ENCODE data around the gene XPA.
A peak's percentile ranks its signal among the peaks of the same experiment; 100 is the strongest.
"Not testable (repeated sequence)": the region's sequence is repeated elsewhere in the genome, so short reads cannot be mapped to it uniquely, and the experiment has no call there.

XPA gene

GRCh38 chr9:97696803-97697601 is at the start of gene XPA:
Gene XPA, minus strand, starts transcription at chr9:97697340. Its CDS starts 48 bp downstream, at chr9:97697292.
- H3K4me3 ChIP-seq (ENCODE audit: low read depth, low read length): peak within 1 kb of the TSS; percentile 87
- TF ChIP-seq CTCF (conservative IDR thresholded peaks at IDR 0.05; ENCODE audit: low read depth, low read length): no peak
- peak; percentile 95 for DNase-seq (ENCODE audit: low read depth)

DNA sequence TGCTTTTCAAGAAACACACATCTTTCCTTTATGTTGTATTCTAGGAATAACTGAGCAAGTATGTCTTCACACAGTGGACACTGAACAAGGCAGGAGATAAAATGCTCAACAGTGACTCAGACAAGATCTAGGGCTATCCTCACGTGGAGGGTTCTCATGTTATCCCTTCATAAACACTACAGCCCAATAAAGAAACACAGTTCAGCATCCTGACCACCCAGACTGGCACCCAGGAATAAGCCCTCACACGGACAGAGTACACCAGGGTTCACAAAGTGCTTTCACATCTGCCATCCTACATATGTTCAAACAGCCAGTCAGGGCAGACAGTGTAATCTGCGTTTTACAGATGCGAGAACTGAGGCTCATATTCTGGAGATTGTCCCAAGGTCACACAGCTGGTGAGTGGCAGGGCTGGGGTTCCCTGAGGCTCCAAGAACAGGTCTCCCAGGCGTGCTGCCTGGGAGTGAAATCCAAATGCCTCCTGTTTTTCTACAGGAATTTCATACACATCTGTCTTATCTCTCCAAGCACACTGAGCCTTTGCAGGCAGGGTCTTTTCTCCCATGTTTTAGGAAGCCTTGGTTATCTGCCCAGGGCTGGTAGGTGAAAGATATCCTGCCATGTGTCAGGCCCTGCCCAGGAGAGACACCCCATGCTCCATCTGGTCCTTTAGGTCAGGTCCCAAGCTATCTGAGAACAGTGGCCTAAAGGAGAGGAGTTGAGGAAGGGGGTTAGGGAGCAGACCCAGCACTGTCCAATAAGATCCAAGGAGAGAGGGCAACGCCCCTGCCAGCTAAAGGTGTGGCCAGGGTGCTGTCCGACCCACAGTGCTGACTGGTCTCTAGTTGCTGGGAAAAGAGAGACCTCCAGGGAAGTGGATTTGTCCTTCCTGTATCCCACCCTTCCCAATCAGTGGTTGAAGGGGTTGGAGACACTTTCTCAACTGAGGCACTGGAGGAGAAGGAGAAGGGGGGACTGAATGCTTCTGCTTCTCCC is 47.9 kb upstream of the XPA start:
- no peak for TF ChIP-seq CTCF (conservative IDR thresholded peaks at IDR 0.05; ENCODE audit: low read depth, low read length)
- no peak for DNase-seq (ENCODE audit: low read depth)
- H3K4me3 ChIP-seq (ENCODE audit: low read depth, low read length): no peak overlapping the region

DNA sequence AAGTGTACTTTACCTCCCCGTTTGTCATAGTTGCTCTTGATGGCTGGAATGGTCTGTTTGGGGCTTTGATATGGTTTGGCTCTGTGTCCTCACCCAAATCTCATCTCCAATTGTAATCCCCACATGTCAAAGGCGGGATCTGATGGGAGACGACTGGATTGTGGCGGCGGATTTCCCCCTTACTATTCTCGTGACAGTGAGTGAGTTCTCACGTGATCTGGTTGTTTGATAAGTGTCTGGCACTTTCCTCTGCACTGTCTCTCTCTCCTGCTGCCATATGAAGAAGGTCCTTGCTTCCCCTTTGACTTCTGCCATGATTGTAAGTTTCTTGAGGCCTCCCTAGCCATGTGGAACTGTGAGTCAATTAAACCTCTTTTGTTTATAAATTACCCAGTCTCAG is 46.9 kb upstream of the XPA start:
- H3K4me3 ChIP-seq (ENCODE audit: low read depth, low read length); DNase-seq (ENCODE audit: low read depth): not testable (repeated sequence)

- TF ChIP-seq CTCF (conservative IDR thresholded peaks at IDR 0.05; ENCODE audit: low read depth, low read length): no peak
- H3K4me3 ChIP-seq (ENCODE audit: low read depth, low read length): no peak overlapping the region
- no peak for DNase-seq (ENCODE audit: low read depth)
These were observed 45.4 kb upstream of the XPA start for GRCh38 chr9:97742545-97742944.

DNA sequence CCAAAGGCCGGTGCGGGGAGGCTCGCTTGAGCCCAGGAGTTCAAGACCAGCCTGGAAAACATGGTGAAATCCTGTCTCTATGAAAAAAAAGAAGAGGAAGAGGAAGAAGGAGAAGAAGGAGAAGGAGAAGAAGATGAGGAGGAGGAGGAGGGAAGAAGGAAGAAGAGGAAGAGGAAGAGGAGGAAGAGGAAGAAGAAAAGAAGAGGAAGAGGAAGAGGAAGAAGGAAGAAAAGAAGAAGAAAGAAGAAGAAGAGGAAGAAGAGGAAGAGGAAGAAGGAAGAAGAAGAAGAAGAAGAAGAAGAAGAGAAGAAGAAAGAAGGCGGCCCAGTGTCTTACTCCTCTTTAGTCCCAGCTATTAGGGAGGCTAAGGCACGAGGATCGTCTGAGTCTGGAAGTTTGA is 44.8 kb upstream of the XPA start:
- DNase-seq (ENCODE audit: low read depth): no peak
- TF ChIP-seq CTCF (conservative IDR thresholded peaks at IDR 0.05; ENCODE audit: low read depth, low read length): no peak
- H3K4me3 ChIP-seq (ENCODE audit: low read depth, low read length): no peak overlapping the region

- H3K4me3 ChIP-seq (ENCODE audit: low read depth, low read length): peak overlapping the region; percentile 39
- DNase-seq (ENCODE audit: low read depth): peak; percentile 23
- peak; percentile 22 for TF ChIP-seq CTCF (conservative IDR thresholded peaks at IDR 0.05; ENCODE audit: low read depth, low read length)
These were observed 44.0 kb upstream of the XPA start for GRCh38 chr9:97740848-97741821.

Measured in choroid plexus epithelial cell (primary cell).